Activated naive CD8-positive, alpha-beta T cell treated with anti-CD3 and anti-CD28 coated beads, Interleukin-2, amount 10 ng/mL, durations not matched to agents 7 days and 5 days (primary cell): ENCODE data around the gene NOL6. TPM values are rescaled to one million over a fixed set of nuclear protein-coding genes. Genes with fewer than 3 reads are reported as not detected.

Experiments
- microRNA-seq: library from miRNA; unstranded; fragments of <30 nt; microRNA quantifications from one replicate; pipeline ENCODE4 v1.2.0, GENCODE V29; 2022
- total RNA-seq, 2 experiments: library from RNA; stranded (reverse); gene quantifications; one replicate each; pipeline ENCODE4 v1.2.3, GENCODE V29; 2021

NOL6 gene
- total RNA-seq, 2 experiments from 2014 or later: 30.1 to 33.2 TPM

Small RNA genes lying within 50 kb of the gene (microRNA-seq; reads per million reads assigned to microRNA genes)
- gene MIR6851: not detected

Other genes with a start within 250 kb of the NOL6 start
- not detected for gene SPINK4, start 233.8 kb downstream of the NOL6 start, total RNA-seq
- 10 to 100 TPM; 63.8 to 73.2 TPM for gene BAG1, start 209.2 kb downstream of the NOL6 start, total RNA-seq
- 10 to 100 TPM; 96.1 to 97.1 TPM for gene CHMP5, start 208.9 kb downstream of the NOL6 start, total RNA-seq
- gene NFX1, start 183.4 kb downstream of the NOL6 start, total RNA-seq: 10 to 100 TPM; 47.4 to 48.2 TPM
- not detected for gene AQP7, start 71.4 kb downstream of the NOL6 start, total RNA-seq
- 10 to 100 TPM; 29.1 to 32.0 TPM for gene AQP3, start 26.3 kb downstream of the NOL6 start, total RNA-seq
- not detected for gene ANKRD18B, start 50.3 kb upstream of the NOL6 start, total RNA-seq